Naive thymus-derived CD8-positive, alpha-beta T cell (primary cell): ENCODE results near the gene INTS7. TPM values are rescaled to one million over a fixed set of nuclear protein-coding genes. Genes with fewer than 3 reads are reported as not detected.
"Not testable (repeated sequence)": the region's sequence is repeated elsewhere in the genome, so short reads cannot be mapped to it uniquely, and the experiment has no call there.

ENCODE experiments used
- ATAC-seq, 2 donors: fragments of 150-1000 bp; cut with Tn5 transposase in 1 of 2; sonication (Bioruptor Pico), chemical (Tn5 transposase) in 1 of 2; 1 replicate in 1 of 2; 2 replicates in 1 of 2; pipeline ENCODE4 v1.10.0; 2021; ENCODE audit warnings: mild to moderate bottlenecking in 2 of 2, moderate library complexity in 2 of 2
- POLR2A ChIA-PET: fragments of 350-600 bp; sonication (Branson Sonifier 250); formaldehyde crosslinking; loops from one replicate; lab custom pipeline; 2021; ENCODE audit warnings: antibody characterized with exemption; lab: Charles Lee
- DNase-seq, 10 donors: peaks; one replicate each; pipeline versions ENCODE4 v3.0.0 to v3.0.0-alpha.2; 2020 to 2022
- H3K27ac Mint-ChIP-seq, 10 donors: one replicate each; pipeline ENCODE4 v1.8.0; 2020 to 2022; ENCODE audit warnings: mild to moderate bottlenecking in 10 of 10, mixed read lengths in 10 of 10, moderate library complexity in 4 of 10, inconsistent platforms in 1 of 10
- H3K27me3 Mint-ChIP-seq, 5 donors: one replicate each; pipeline ENCODE4 v1.8.0; 2021 to 2022; ENCODE audit warnings: mixed read lengths in 5 of 5
- H3K36me3 Mint-ChIP-seq, 3 donors: one replicate each; pipeline ENCODE4 v1.8.0; 2020 to 2022; ENCODE audit warnings: mixed read lengths in 3 of 3, mild to moderate bottlenecking in 2 of 3, inconsistent platforms in 1 of 3
- H3K4me1 Mint-ChIP-seq, 4 donors: one replicate each; pipeline ENCODE4 v1.8.0; 2021 to 2022; ENCODE audit warnings: mixed read lengths in 4 of 4
- H3K4me3 Mint-ChIP-seq, 10 donors: one replicate each; pipeline ENCODE4 v1.8.0; 2020 to 2022; ENCODE audit warnings: mild to moderate bottlenecking in 10 of 10, mixed read lengths in 10 of 10, moderate library complexity in 6 of 10, inconsistent platforms in 1 of 10
- H3K9me3 Mint-ChIP-seq, 9 donors: one replicate each; pipeline ENCODE4 v1.8.0; 2020 to 2022; ENCODE audit warnings: mixed read lengths in 9 of 9, mild to moderate bottlenecking in 3 of 9, inconsistent platforms in 1 of 9, moderate library complexity in 1 of 9
- polyA plus RNA-seq, 3 donors: library from polyadenylated mRNA; unstranded; fragments of 300-500 nt; fragmentation: Illumina TruSeq; gene quantifications; one replicate each; pipeline ENCODE4 v1.2.3, GENCODE V29; 2021
- total RNA-seq, 8 experiments: library from RNA in 2 of 8; stranded (reverse) in 2 of 8; gene quantifications; one replicate each; pipeline ENCODE4 v1.2.3 and lab custom pipeline; 2021 to 2026

Gene INTS7
- total and polyA plus RNA-seq, 5 experiments from 2014 or later, result 6.2 to 8.1 (median 7.6) TPM

DNA sequence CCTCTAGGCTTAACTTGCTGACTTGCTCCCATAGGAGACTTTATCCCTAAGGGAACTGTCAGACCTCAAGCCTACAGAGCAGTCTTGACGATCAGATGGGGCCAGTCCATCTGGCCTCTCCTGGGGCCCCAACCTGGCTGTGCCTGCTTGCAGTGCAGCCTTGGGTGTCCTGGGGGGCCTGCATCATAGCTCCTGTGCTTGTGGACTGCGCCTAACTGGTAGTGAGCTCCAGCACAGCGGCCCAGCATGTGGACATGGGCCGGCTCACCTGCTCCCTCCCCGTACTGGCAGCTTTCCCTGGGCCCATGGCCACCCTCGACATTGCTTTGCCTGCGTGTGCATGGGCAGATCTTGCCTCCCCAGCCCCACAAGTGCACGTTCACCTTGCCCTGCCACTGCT is 76.1 kb downstream of the INTS7 start:
- POLR2A ChIA-PET, result no interaction called here
- Mint-ChIP-seq H3K27ac (peak overlapping the region in 1 of 10 donors; percentile 68), H3K4me3 (no peak overlapping the region), H3K36me3 (peaks cover 5 to 63% (median 49%) of the 10 kb centered on the region in 3 donors), H3K9me3 (peaks cover 0 to 7% (median 0%) of the 10 kb centered on the region in 9 donors), H3K4me1 (no peaks in the 10 kb centered on the region), H3K27me3 (no peaks in the 10 kb centered on the region)
- no peak for DNase-seq
- no peak for ATAC-seq

DNA sequence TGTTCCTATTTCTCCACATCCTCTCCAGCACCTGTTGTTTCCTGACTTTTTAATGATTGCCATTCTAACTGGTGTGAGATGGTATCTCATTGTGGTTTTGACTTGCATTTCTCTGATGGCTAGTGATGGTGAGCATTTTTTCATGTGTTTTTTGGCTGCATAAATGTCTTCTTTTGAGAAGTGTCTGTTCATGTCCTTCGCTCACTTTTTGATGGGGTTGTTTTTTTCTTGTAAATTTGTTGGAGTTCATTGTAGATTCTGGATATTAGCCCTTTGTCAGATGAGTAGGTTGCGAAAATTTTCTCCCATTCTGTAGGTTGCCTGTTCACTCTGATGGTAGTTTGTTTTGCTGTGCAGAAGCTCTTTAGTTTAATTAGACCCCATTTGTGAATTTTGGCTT is 81.3 kb downstream of the INTS7 start:
- H3K4me3 Mint-ChIP-seq, ATAC-seq, H3K4me1 Mint-ChIP-seq, H3K27ac Mint-ChIP-seq, H3K27me3 Mint-ChIP-seq, DNase-seq, POLR2A ChIA-PET: not testable (repeated sequence)
- peaks cover 5 to 38% (median 12%) of the 10 kb centered on the region in 3 donors for H3K36me3 Mint-ChIP-seq
- peaks cover 0 to 11% (median 0%) of the 10 kb centered on the region in 9 donors for H3K9me3 Mint-ChIP-seq

DNA sequence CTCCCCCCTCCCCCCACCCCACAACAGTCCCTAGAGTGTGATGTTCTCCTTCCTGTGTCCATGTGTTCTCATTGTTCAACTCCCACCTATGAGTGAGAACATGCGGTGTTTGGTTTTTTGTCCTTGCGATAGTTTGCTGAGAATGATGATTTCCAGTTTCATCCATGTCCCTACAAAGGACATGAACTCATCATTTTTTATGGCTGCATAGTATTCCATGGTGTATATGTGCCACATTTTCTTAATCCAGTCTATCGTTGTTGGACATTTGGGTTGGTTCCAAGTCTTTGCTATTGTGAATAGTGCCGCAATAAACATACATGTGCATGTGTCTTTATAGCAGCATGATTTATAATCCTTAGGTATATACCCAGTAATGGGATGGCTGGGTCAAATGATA is 81.8 kb downstream of the INTS7 start:
- ATAC-seq, H3K27ac Mint-ChIP-seq, H3K4me3 Mint-ChIP-seq, POLR2A ChIA-PET, H3K4me1 Mint-ChIP-seq, DNase-seq, H3K27me3 Mint-ChIP-seq: not testable (repeated sequence)
- peaks cover 5 to 36% (median 10%) of the 10 kb centered on the region in 3 donors for H3K36me3 Mint-ChIP-seq
- H3K9me3 Mint-ChIP-seq, result peaks cover 0 to 11% (median 0%) of the 10 kb centered on the region in 9 donors

DNA sequence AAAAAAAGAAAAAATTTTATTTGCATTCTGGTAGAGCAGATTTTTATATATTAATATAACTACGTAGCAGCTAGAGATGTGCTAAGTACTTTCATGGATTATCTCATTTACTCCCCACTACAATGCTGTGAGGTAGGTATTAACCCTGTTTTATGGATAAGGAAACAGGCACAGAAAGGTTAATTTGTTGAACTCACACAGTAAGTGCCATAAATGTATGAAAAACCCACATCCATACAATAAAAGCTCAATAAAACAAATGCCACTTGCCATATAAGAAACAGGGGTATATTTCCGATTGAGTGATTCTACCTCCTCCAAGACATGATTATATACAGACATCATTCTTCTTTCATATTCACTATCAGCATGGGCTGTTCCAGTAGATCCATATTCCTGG is 83.1 kb downstream of the INTS7 start:
- H3K4me1 Mint-ChIP-seq, result peaks cover 0 to 7% (median 3%) of the 10 kb centered on the region in 4 donors
- no peak for ATAC-seq
- no peak overlapping the region for H3K27ac Mint-ChIP-seq
- POLR2A ChIA-PET, result no interaction called here
- H3K9me3 Mint-ChIP-seq, result peaks cover 0 to 11% (median 0%) of the 10 kb centered on the region in 9 donors
- no peak overlapping the region for H3K4me3 Mint-ChIP-seq
- peaks cover 5 to 33% (median 7%) of the 10 kb centered on the region in 3 donors for H3K36me3 Mint-ChIP-seq
- no peaks in the 10 kb centered on the region for H3K27me3 Mint-ChIP-seq
- no peak for DNase-seq

DNA sequence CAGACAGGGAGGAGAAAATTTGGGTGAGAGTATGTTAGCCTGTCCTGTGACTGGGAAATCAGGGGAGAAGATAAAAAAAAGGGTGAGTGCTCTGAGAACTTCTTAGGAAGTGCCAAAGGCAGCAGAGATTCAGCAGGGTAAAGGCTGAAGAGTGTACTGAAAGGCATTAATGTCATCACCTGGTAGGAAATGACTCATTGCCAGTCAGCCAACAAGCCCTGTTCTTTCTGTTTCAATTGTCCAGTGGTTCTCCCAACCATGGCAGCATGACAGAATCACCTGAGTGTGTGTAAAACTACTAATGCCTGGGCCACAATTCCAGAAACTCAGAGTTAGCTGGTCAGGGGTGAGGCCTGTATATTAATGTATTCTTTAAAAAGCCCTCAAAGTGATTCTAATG is 83.5 kb downstream of the INTS7 start:
- Mint-ChIP-seq H3K4me1 (peaks cover 0 to 7% (median 3%) of the 10 kb centered on the region in 4 donors), H3K27me3 (no peaks in the 10 kb centered on the region), H3K4me3 (no peak overlapping the region), H3K36me3 (peaks cover 3 to 29% (median 5%) of the 10 kb centered on the region in 3 donors), H3K9me3 (peaks cover 0 to 11% (median 0%) of the 10 kb centered on the region in 9 donors), H3K27ac (no peak overlapping the region)
- POLR2A ChIA-PET, result no interaction called here
- ATAC-seq, result no peak
- no peak for DNase-seq

DNA sequence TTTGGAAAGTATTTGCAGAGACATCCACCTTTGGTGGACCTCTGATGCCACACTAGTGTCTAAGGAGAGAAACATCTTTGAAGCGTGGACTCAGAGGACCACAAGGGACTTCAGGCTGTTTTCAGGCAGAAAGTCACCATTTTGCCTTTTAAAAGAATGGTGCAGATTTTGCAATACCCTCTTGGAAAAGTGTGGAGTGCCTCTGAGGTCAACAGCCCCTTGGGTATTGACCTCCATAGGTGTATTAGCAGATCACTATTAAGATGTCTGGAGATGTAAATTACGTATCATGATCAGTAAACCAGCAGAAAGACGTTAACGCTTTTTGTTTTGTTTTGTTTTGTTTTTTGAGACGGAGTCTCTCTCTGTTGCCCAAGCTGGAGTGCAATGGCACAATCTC is 87.0 kb downstream of the INTS7 start:
- H3K9me3 Mint-ChIP-seq, result peaks cover 0 to 4% (median 0%) of the 10 kb centered on the region in 9 donors
- peaks cover 5 to 14% (median 14%) of the 10 kb centered on the region in 3 donors for H3K36me3 Mint-ChIP-seq
- DNase-seq, result no peak
- ATAC-seq, result no peak
- no peaks in the 10 kb centered on the region for H3K27me3 Mint-ChIP-seq
- no peak overlapping the region for H3K27ac Mint-ChIP-seq
- POLR2A ChIA-PET, result no interaction called here
- H3K4me1 Mint-ChIP-seq, result peaks cover 0 to 7% (median 3%) of the 10 kb centered on the region in 4 donors
- H3K4me3 Mint-ChIP-seq, result no peak overlapping the region

DNA sequence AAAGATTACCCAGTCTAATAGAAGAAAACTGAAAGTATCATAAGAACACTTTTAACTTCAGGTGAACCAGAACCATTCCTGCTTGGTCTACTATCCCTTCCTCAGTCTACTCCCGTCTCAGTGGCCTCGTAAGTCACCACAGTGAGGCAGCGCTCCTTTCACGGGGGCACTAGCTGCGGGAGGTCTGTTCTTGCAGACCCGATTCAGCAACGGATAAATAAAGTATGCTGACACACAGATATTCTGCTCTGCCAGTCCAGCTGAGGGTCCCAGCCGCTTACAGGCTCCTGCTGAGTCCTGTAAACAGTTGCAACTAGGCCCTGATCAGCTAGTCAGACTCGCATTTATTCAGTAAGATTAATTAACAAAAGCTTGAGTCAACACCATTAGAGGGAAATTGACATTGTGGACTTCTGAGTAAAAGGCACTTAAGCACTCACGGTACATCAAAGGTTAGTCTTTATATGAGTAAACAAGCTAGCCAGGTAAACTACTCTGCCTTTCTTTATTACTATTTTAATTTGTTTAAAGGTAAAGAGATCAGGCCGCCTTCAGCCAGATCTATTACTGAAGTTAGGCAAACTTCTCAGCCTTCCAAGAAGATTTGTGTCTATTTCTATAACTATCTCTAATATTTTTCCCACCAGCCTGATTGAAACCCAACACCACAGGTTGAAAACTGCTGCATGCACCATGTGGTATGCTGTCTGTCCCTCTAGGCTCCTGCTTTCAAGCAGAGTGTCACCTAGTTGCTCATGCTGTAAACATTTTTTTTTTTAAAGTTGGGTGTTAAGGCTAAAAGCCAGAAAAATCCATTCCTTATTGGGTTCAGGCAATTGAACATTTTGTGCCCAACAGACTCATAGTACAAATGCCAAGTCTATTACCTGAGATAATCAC is 87.7 kb downstream of the INTS7 start:
- no peak overlapping the region for H3K27ac Mint-ChIP-seq
- peaks cover 0 to 14% (median 14%) of the 10 kb centered on the region in 3 donors for H3K36me3 Mint-ChIP-seq
- no peaks in the 10 kb centered on the region for H3K27me3 Mint-ChIP-seq
- ATAC-seq (no peak), DNase-seq (no peak)
- H3K4me1 Mint-ChIP-seq, result peaks cover 0 to 7% (median 3%) of the 10 kb centered on the region in 4 donors
- POLR2A ChIA-PET, result no interaction called here
- H3K9me3 Mint-ChIP-seq, result no peaks in the 10 kb centered on the region
- no peak overlapping the region for H3K4me3 Mint-ChIP-seq

DNA sequence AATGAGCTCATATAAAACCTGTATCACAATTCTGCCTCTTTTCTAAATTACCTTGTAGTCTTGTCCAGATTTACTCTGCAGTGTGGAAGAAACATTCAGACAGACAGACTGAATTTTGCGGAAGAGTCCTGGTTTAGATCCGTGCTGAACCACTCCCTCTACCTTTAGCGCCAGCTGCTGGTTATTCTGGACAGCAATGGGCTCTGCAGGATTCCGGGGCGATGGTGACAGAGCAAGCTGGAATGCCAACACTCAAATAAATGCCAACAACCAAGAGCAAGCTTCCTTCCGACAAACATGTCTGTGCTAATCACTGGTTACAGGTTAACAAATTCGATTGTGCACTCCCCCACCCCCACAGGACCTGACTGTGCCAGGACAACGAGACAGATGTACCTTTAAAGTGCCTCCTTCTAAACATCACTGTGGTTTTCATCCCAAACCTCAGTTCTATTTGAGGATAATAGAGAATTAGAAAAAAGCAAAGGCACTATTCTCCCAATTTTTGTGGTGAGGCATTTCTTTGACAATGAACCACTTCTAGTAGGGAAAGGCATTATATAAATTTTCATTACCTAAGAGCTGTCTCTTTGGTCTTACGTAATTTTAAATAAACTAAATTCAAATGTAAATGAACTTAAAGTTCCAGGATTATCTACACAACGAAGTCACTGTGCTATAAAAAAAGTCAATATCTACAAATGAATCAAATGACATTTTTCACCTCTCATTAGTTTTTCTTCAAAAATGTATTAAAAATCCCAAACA is 90.4 kb downstream of the INTS7 start:
- H3K36me3 Mint-ChIP-seq, result peaks cover 0 to 25% (median 12%) of the 10 kb centered on the region in 3 donors
- no peaks in the 10 kb centered on the region for H3K9me3 Mint-ChIP-seq
- POLR2A ChIA-PET, result no interaction called here
- H3K27ac Mint-ChIP-seq, result no peak overlapping the region
- H3K27me3 Mint-ChIP-seq, result no peaks in the 10 kb centered on the region
- H3K4me1 Mint-ChIP-seq, result peaks cover 0 to 9% (median 1%) of the 10 kb centered on the region in 4 donors
- ATAC-seq (no peak), DNase-seq (no peak)
- no peak overlapping the region for H3K4me3 Mint-ChIP-seq

DNA sequence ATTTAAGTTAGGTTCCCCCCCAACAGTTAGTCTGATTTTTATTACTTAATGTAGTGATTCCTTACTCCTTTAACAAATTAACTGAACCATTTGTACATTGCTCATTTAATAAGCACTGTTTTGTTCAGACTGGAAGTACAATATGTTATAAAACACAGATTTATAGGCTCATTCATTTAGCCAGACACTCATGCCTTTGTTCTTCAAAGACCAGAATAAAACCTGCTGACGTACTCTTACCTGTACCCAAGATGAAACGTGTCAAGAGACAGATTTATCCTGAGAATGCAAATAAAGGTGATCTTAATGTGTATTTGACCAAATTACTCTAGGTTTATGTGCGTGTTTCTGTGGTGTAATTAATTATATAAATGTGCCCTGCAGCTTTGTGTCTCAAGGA is 92.8 kb downstream of the INTS7 start:
- H3K36me3 Mint-ChIP-seq, result peaks cover 0 to 25% (median 9%) of the 10 kb centered on the region in 3 donors
- no peaks in the 10 kb centered on the region for H3K27me3 Mint-ChIP-seq
- no peak for DNase-seq
- H3K9me3 Mint-ChIP-seq, result no peaks in the 10 kb centered on the region
- H3K27ac Mint-ChIP-seq, result peak overlapping the region in 1 of 10 donors; percentile 1
- no peak for ATAC-seq
- peaks cover 0 to 25% (median 8%) of the 10 kb centered on the region in 4 donors for H3K4me1 Mint-ChIP-seq
- no peak overlapping the region for H3K4me3 Mint-ChIP-seq
- POLR2A ChIA-PET, result no interaction called here

DNA sequence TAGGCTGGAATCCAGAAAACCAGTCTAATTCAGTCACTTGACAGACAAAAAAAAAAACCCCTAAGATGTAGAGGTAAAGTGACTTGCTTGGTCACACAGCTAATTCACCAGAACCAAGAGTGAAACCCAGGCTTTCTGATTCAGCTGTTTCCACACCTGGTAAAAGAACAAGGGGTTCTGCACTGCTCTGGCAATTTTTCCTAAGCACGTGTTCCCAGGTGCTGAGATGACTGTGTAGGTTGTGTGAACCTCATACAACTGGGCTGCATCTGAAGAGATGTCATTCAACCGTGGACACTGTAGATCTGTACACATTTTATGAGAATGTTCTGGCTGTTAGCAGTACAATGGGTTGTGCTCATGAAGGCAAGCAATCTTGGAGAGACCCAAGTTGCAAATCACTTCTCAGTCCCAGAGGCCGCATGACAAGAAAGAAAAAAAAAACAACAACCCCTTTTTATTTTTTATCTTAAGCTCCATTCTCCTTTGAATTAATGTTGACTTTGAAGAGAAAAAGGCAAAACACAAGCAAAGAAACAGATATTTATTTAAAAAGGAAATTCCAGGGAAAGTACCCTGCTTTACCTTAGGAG is 95.4 kb downstream of the INTS7 start:
- POLR2A ChIA-PET, result interaction anchor here (1.3 kb wide), 1 partner anchor 259 kb away, joined by 3 read pairs; no protein-coding TSS in a partner anchor
- no peaks in the 10 kb centered on the region for H3K9me3 Mint-ChIP-seq
- peak overlapping the region in 1 of 10 donors; percentile 18 for H3K4me3 Mint-ChIP-seq
- H3K36me3 Mint-ChIP-seq, result peaks cover 0 to 18% (median 9%) of the 10 kb centered on the region in 3 donors
- ATAC-seq (no peak), DNase-seq (no peak)
- H3K27me3 Mint-ChIP-seq, result no peaks in the 10 kb centered on the region
- peak overlapping the region in 5 of 10 donors; percentile 14 to 80 (median 37) for H3K27ac Mint-ChIP-seq
- H3K4me1 Mint-ChIP-seq, result peaks cover 0 to 33% (median 9%) of the 10 kb centered on the region in 4 donors

DNA sequence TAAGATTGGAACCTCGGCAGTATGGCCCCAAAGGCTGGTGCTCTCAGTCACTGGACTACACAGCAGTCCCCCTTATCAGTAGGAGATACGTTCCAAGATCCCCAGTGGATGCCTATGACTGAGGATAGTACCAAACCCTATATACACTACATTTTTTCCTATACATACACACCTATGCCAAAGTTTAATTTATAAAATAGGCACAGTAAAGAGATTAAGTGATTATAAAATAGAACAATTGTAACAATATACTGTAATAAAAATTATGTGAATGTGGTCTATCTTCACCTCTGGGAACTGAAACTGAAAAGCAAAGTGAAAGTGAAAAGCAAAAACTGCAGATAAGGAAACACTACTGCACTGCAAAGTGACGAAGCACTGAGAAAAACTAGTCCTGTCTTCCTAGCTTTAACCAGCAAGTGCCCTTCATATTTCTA is 96.8 kb downstream of the INTS7 start:
- POLR2A ChIA-PET, result interaction anchor here (1.3 kb wide), 1 partner anchor 258 kb away, joined by 3 read pairs; no protein-coding TSS in a partner anchor
- DNase-seq (peak in 3 of 10 donors; percentile 11 to 23 (median 18)), ATAC-seq (peak; percentile 44 to 47)
- H3K4me1 Mint-ChIP-seq, result peaks cover 0 to 40% (median 9%) of the 10 kb centered on the region in 4 donors
- H3K27ac Mint-ChIP-seq, result peak overlapping the region; percentile 34 to 89 (median 61)
- H3K4me3 Mint-ChIP-seq, result peak overlapping the region; percentile 36 to 82 (median 63)
- no peaks in the 10 kb centered on the region for H3K9me3 Mint-ChIP-seq
- H3K36me3 Mint-ChIP-seq, result peaks cover 0 to 14% (median 9%) of the 10 kb centered on the region in 3 donors
- H3K27me3 Mint-ChIP-seq, result no peaks in the 10 kb centered on the region

DNA sequence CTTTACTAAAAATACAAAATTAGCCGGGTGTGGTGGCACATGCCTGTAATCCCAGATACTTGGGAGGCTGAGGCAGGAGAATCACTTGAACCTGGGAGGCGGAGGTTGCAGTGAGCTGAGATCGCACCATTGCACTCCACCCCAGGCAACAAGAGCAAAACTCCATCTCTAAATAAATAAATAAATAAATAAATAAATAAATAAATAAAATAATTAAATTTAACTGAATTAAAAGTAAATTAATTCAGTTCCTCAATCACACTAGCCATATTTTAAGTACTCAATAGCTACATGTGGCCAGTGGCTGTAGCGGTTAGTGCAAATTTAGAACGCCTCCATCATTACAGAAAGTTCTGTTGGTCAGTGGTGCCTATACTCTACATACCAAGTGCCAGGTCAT is 97.9 kb downstream of the INTS7 start:
- H3K27ac Mint-ChIP-seq, H3K4me3 Mint-ChIP-seq, ATAC-seq, H3K9me3 Mint-ChIP-seq, POLR2A ChIA-PET, DNase-seq, H3K27me3 Mint-ChIP-seq: not testable (repeated sequence)
- H3K4me1 Mint-ChIP-seq, result peaks cover 0 to 44% (median 9%) of the 10 kb centered on the region in 4 donors
- H3K36me3 Mint-ChIP-seq, result peaks cover 0 to 11% (median 9%) of the 10 kb centered on the region in 3 donors
